H9 (cell line): Measurements from ENCODE around the gene OSBPL2. TPM values are rescaled to one million over a fixed set of nuclear protein-coding genes. Genes with fewer than 3 reads are reported as not detected.

Experiments used
- DNase-seq: peaks from one replicate; pipeline ENCODE4 v3.0.0-alpha.2; 2017
- H2AFZ ChIP-seq: one replicate; pipeline ENCODE4 v1.6.1; 2013; ENCODE audit warnings: mild to moderate bottlenecking, low read length, control low read depth, moderate library complexity
- H2AK5ac ChIP-seq: 2 replicates; pipeline ENCODE4 v1.6.1; 2013; ENCODE audit warnings: low read length, control low read depth, mixed read lengths; ENCODE audit not compliant: insufficient read length
- H2BK120ac ChIP-seq: one replicate; pipeline ENCODE4 v1.6.1; 2013; ENCODE audit warnings: low read depth, mild to moderate bottlenecking, low read length, control low read depth, inconsistent platforms; ENCODE audit not compliant: poor library complexity, severe bottlenecking
- H2BK12ac ChIP-seq: 2 replicates; pipeline ENCODE4 v1.6.1; 2013; ENCODE audit warnings: low read length, control low read depth, mixed read lengths, low read depth; ENCODE audit not compliant: insufficient read length
- H2BK15ac ChIP-seq: 2 replicates; pipeline ENCODE4 v1.6.1; 2013; ENCODE audit warnings: low read depth, low read length, control low read depth
- H2BK20ac ChIP-seq: one replicate; pipeline ENCODE4 v1.6.1; 2013; ENCODE audit warnings: low read depth, mild to moderate bottlenecking, low read length, control low read depth, inconsistent platforms; ENCODE audit not compliant: poor library complexity, severe bottlenecking
- H2BK5ac ChIP-seq: 2 replicates; pipeline ENCODE4 v1.6.1; 2013; ENCODE audit warnings: low read length, control low read depth, mixed read lengths; ENCODE audit not compliant: insufficient read length
- H3K14ac ChIP-seq: 2 replicates; pipeline ENCODE4 v1.6.1; 2013; ENCODE audit warnings: low read length, control low read depth; ENCODE audit not compliant: insufficient read depth
- H3K18ac ChIP-seq: 2 replicates; pipeline ENCODE4 v1.6.1; 2013; ENCODE audit warnings: low read depth, mild to moderate bottlenecking, mixed read lengths, low read length, control low read depth; ENCODE audit not compliant: insufficient read length
- H3K23ac ChIP-seq: 2 replicates; pipeline ENCODE4 v1.6.1; 2013; ENCODE audit warnings: low read length, control low read depth, mixed read lengths, low read depth; ENCODE audit not compliant: insufficient read length
- H3K23me2 ChIP-seq: 2 replicates; pipeline ENCODE4 v1.6.1; 2013; ENCODE audit warnings: low read depth, mild to moderate bottlenecking, mixed read lengths, low read length, control low read depth; ENCODE audit not compliant: insufficient read length, poor library complexity, severe bottlenecking
- H3K27ac ChIP-seq: 2 replicates; pipeline ENCODE4 v1.5.1; 2013; ENCODE audit warnings: low read length, control low read depth, mixed read lengths, low read depth; ENCODE audit not compliant: insufficient read length
- H3K27me3 ChIP-seq: 2 replicates; pipeline ENCODE4 v1.6.1; 2013; ENCODE audit warnings: low read length, control low read depth, inconsistent platforms; ENCODE audit not compliant: insufficient read depth
- H3K4ac ChIP-seq: 2 replicates; pipeline ENCODE4 v1.6.1; 2013; ENCODE audit warnings: low read depth, mild to moderate bottlenecking, control low read depth, inconsistent platforms, low read length, moderate library complexity
- H3K4me1 ChIP-seq: 2 replicates; pipeline ENCODE4 v1.6.1; 2013; ENCODE audit warnings: low read length, control low read depth, inconsistent platforms; ENCODE audit not compliant: insufficient read depth
- H3K4me2 ChIP-seq: 2 replicates; pipeline ENCODE4 v1.6.1; 2013; ENCODE audit warnings: low read length, control low read depth, mixed read lengths; ENCODE audit not compliant: insufficient read length, insufficient read depth
- H3K56ac ChIP-seq: 2 replicates; pipeline ENCODE4 v1.6.1; 2013; ENCODE audit warnings: low read depth, mild to moderate bottlenecking, mixed read lengths, low read length, control low read depth; ENCODE audit not compliant: insufficient read length
- H3K79me1 ChIP-seq: 2 replicates; pipeline ENCODE4 v1.6.1; 2013; ENCODE audit warnings: low read depth, mild to moderate bottlenecking, moderate library complexity, low read length, control low read depth, inconsistent platforms; ENCODE audit not compliant: insufficient read depth, poor library complexity, severe bottlenecking
- H3K79me2 ChIP-seq: 2 replicates; pipeline ENCODE4 v1.6.1; 2013; ENCODE audit warnings: low read length, control low read depth, inconsistent platforms; ENCODE audit not compliant: insufficient read depth
- H3K9ac ChIP-seq: 2 replicates; pipeline ENCODE4 v1.6.1; 2013; ENCODE audit warnings: low read length, control low read depth, mixed read lengths; ENCODE audit not compliant: insufficient read length; ENCODE audit errors: extremely low read depth
- H3K9me3 ChIP-seq: one replicate; pipeline ENCODE4 v1.6.1; 2013; ENCODE audit warnings: low read depth, low read length, inconsistent platforms; ENCODE audit not compliant: control insufficient read depth
- H3T11ph ChIP-seq: one replicate; pipeline ENCODE4 v1.6.1; 2013; ENCODE audit warnings: mild to moderate bottlenecking, low read length, control low read depth, inconsistent platforms
- H4K20me1 ChIP-seq: one replicate; pipeline ENCODE4 v1.6.1; 2013; ENCODE audit not compliant: control insufficient read depth, insufficient read length, insufficient read depth
- H4K5ac ChIP-seq: 2 replicates; pipeline ENCODE4 v1.6.1; 2013; ENCODE audit warnings: low read depth, mild to moderate bottlenecking, mixed read lengths, low read length, control low read depth; ENCODE audit not compliant: insufficient read length
- H4K8ac ChIP-seq: replicated peaks from 2 replicates; pipeline ENCODE4 v1.6.1; 2013; ENCODE audit warnings: low read length, control low read depth, mixed read lengths, low read depth; ENCODE audit not compliant: insufficient read length
- H4K91ac ChIP-seq: 2 replicates; pipeline ENCODE4 v1.6.1; 2013; ENCODE audit warnings: low read depth, mild to moderate bottlenecking, moderate library complexity, mixed read lengths, low read length, control low read depth; ENCODE audit not compliant: insufficient read length
- H3K27ac Mint-ChIP-seq, 3 experiments: 2 replicates in 2 of 3; 3 replicates in 1 of 3; pipeline ENCODE4 v1.8.0; 2020 to 2021; ENCODE audit warnings: mixed read lengths in 3 of 3, mild to moderate bottlenecking in 1 of 3, moderate library complexity in 1 of 3
- H3K27me3 Mint-ChIP-seq: 2 replicates; pipeline ENCODE4 v1.8.0; 2021; ENCODE audit warnings: low read depth, mild to moderate bottlenecking, moderate library complexity, mixed read lengths
- H3K36me3 Mint-ChIP-seq, 3 experiments: 2 replicates in 2 of 3; 3 replicates in 1 of 3; pipeline ENCODE4 v1.8.0; 2020 to 2021; ENCODE audit warnings: low read depth in 3 of 3, mixed read lengths in 3 of 3; ENCODE audit not compliant: insufficient read depth in 1 of 3
- H3K4me1 Mint-ChIP-seq, 2 experiments: 2 replicates each; pipeline ENCODE4 v1.8.0; 2020; ENCODE audit warnings: mixed read lengths in 2 of 2
- H3K4me3 Mint-ChIP-seq, 2 experiments: 2 replicates in 1 of 2; 3 replicates in 1 of 2; pipeline ENCODE4 v1.8.0; 2020 to 2021; ENCODE audit warnings: mild to moderate bottlenecking in 2 of 2, mixed read lengths in 2 of 2, moderate library complexity in 1 of 2
- H3K9me3 Mint-ChIP-seq, 2 experiments: 2 replicates in 1 of 2; 3 replicates in 1 of 2; pipeline ENCODE4 v1.8.0; 2020; ENCODE audit warnings: mild to moderate bottlenecking in 2 of 2, mixed read lengths in 2 of 2, moderate library complexity in 1 of 2
- WGBS: extraction: QIAGEN DNeasy Blood & Tissue Kit; methylation state at CpG from one replicate; pipeline ENCODE4 v1.1.7; 2013; ENCODE audit warnings: missing lambda C conversion rate, low lambda C conversion rate, mixed read lengths; ENCODE audit not compliant: insufficient read length; ENCODE audit errors: extremely low coverage; 5-methylcytosine and 5-hydroxymethylcytosine counted together
- total RNA-seq: library from RNA; stranded (reverse); gene quantifications from 2 replicates; pipeline ENCODE4 v1.2.1, GENCODE V29; 2021
- TF ChIP-seq, protein P1 (sequence below): fragments of 200-600 bp; sonication (generic); conservative IDR thresholded peaks from 3 replicates; pipeline ENCODE4 v1.8.0; 2021; ENCODE audit warnings: antibody characterized with exemption, mild to moderate bottlenecking

The OSBPL2 gene
- total RNA-seq, 1 experiment from 2014 or later, result 47.3 TPM

GRCh38 chr20:62258499-62259293, 20.4 kb downstream of the OSBPL2 start:
- Histone ChIP-seq H3T11ph (no peak overlapping the region), H3K79me1 (no peaks in the 10 kb centered on the region), H3K9me3 (no peaks in the 10 kb centered on the region), H3K9ac (no peak overlapping the region), H2BK20ac (no peak overlapping the region), H2BK5ac (no peak overlapping the region), H4K20me1 (no peaks in the 10 kb centered on the region), H3K27ac (no peak overlapping the region), H3K4ac (no peak overlapping the region), H3K14ac (no peak overlapping the region), H4K91ac (no peak overlapping the region), H3K56ac (no peak overlapping the region), H3K79me2 (no peaks in the 10 kb centered on the region), H3K4me1 (no peaks in the 10 kb centered on the region), H2BK12ac (no peak overlapping the region), H4K8ac (no peak overlapping the region), H2AFZ (no peak overlapping the region), H3K4me2 (no peak overlapping the region), H2BK120ac (no peak overlapping the region), H3K23me2 (no peaks in the 10 kb centered on the region), H3K23ac (no peak overlapping the region), H4K5ac (no peak overlapping the region), H3K18ac (no peak overlapping the region), H3K27me3 (no peaks in the 10 kb centered on the region), H2BK15ac (no peak overlapping the region), H2AK5ac (no peak overlapping the region)
- TF ChIP-seq, protein P1, sequence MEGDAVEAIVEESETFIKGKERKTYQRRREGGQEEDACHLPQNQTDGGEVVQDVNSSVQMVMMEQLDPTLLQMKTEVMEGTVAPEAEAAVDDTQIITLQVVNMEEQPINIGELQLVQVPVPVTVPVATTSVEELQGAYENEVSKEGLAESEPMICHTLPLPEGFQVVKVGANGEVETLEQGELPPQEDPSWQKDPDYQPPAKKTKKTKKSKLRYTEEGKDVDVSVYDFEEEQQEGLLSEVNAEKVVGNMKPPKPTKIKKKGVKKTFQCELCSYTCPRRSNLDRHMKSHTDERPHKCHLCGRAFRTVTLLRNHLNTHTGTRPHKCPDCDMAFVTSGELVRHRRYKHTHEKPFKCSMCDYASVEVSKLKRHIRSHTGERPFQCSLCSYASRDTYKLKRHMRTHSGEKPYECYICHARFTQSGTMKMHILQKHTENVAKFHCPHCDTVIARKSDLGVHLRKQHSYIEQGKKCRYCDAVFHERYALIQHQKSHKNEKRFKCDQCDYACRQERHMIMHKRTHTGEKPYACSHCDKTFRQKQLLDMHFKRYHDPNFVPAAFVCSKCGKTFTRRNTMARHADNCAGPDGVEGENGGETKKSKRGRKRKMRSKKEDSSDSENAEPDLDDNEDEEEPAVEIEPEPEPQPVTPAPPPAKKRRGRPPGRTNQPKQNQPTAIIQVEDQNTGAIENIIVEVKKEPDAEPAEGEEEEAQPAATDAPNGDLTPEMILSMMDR, result no peak
- peaks cover 14 to 65% (median 40%) of the 10 kb centered on the region in 3 experiments; a peak in 6 of 7 replicates for H3K36me3 Mint-ChIP-seq
- no peaks in the 10 kb centered on the region for H3K27me3 Mint-ChIP-seq
- H3K27ac Mint-ChIP-seq, result peak overlapping the region; percentile 4 to 77 (median 31); a peak in 3 of 7 replicates
- DNase-seq, result no peak
- H3K4me3 Mint-ChIP-seq, result no peak overlapping the region
- no CpG with 5 or more reads among the region's 20 CpGs for WGBS
- H3K9me3 Mint-ChIP-seq, result no peaks in the 10 kb centered on the region
- H3K4me1 Mint-ChIP-seq, result peaks cover 5% of the 10 kb centered on the region in 2 experiments
